HG02623 (cell line): ENCODE measurements around the gene MACROD1.

Experiments
- ATAC-seq: cut with Tn5 transposase; IDR thresholded peaks from one replicate; pipeline ENCODE4 v1.9.1; 2021; ENCODE audit warnings: moderate library complexity; ENCODE audit not compliant: unreplicated experiment

The MACROD1 gene

DNA sequence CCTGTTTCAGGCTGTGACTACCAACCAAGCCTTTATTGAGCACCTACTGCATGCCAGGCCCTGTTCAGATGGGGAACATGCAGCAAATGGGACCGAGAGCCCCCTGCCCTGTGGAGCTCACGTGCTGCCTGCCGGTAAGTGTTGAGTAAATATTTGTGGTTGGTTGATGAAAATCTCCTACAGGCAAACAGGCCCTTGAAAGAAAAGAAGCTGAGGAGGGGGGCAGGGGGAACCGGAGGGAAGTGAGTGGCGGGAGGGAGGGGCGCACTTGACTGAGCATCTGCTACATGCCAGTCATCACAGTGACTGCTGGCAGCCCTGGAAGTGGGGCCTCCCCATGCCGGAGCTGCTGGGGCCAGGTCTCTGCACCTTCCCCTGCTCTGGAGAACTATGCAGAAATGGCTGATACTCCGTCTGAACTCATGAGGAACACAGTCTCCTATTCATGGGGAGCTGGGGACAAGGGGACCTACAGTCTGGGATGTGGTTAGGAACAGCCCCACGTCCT lies 34.2 kb downstream of the MACROD1 start:
- ATAC-seq: no peak

GRCh38 chr11:64130618-64131017 lies 35.3 kb downstream of the MACROD1 start:
- no peak for ATAC-seq

DNA sequence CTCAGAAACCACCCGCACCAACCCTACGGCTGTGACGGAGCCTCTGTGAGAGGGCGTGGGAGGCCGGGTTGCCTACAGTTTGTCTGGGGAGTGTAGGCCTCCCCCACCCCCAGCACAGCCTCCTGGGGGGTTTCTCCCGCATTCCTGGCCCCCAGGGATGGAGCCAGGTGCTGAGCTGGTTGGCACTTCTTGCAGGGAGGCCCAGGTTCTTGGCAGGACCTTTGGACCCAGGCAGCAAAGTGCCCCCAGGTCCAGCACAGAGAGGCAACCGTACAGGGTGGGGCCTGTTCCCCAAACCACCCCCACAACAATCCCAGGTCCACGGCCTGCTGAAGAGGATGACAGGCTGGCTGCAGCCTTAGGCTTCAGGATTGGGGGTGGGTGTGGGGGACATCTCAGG lies 36.5 kb downstream of the MACROD1 start:
- no peak for ATAC-seq

GRCh38 chr11:64128255-64129006 lies 37.5 kb downstream of the MACROD1 start:
- ATAC-seq: no peak

GRCh38 chr11:64127267-64128072 lies 38.4 kb downstream of the MACROD1 start:
- ATAC-seq: no peak

DNA sequence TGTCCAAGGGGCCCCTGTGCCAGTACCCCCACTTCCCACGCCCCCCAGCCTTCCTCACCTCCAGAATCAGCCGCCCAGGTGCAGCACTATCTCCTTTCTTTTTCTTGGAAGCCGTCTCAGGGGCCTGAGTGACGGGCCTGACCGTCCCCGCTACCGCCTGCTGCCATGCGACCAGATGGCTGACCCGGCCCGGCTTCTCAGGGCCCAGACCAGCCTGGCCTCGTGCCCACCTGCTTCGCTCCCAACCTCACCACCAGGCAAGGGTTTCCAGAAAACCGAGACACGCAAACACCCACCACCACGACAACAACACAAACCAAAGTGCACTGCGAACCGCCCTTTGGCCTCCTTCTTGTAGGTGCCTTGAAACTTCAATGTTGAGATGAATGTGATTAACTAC lies 39.1 kb downstream of the MACROD1 start:
- no peak for ATAC-seq

DNA sequence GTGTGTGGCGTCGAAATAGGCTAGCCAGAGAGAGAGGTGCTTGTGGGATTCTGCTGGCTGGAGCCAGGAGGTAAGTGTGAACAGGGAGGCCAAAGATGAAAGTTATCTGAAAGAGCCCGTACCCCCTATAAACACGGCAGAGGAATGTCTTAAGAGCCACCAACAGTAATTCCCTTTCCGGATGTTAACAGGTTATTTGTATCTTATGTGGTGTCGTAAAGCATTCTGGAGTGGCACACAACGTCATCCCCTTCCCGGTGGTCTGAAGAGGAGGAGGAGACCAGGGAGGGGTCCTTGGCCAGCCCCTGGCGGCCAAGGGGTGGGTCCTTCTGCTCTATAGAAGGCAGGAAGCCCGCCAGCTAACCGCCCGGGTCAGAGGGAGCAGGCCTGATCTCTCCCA lies 39.5 kb downstream of the MACROD1 start:
- ATAC-seq: no peak

DNA sequence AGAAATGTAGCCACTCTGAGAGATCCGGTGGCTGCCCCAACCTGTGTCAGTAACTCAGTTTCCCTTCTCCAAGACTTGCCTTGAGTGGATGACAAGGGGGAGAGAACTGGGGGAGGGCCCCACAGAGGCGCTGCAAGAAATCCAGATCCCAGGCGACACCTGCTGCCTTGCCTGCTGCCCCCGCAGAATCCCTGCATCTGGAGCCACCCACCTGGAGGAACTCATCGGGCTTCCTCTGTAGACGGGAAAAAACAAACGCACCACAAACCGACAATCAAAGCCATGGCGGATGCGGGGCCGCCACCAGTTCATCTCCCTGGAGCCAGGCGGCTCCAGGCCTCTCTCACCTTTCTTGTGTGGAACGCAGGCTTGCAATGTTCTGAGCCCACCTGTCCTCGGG lies 40.2 kb downstream of the MACROD1 start:
- no peak for ATAC-seq

GRCh38 chr11:64124147-64124546 lies 41.8 kb downstream of the MACROD1 start:
- ATAC-seq: no peak

- ATAC-seq: no peak
Observed at GRCh38 chr11:64123679-64124078, 42.2 kb downstream of the MACROD1 start.

DNA sequence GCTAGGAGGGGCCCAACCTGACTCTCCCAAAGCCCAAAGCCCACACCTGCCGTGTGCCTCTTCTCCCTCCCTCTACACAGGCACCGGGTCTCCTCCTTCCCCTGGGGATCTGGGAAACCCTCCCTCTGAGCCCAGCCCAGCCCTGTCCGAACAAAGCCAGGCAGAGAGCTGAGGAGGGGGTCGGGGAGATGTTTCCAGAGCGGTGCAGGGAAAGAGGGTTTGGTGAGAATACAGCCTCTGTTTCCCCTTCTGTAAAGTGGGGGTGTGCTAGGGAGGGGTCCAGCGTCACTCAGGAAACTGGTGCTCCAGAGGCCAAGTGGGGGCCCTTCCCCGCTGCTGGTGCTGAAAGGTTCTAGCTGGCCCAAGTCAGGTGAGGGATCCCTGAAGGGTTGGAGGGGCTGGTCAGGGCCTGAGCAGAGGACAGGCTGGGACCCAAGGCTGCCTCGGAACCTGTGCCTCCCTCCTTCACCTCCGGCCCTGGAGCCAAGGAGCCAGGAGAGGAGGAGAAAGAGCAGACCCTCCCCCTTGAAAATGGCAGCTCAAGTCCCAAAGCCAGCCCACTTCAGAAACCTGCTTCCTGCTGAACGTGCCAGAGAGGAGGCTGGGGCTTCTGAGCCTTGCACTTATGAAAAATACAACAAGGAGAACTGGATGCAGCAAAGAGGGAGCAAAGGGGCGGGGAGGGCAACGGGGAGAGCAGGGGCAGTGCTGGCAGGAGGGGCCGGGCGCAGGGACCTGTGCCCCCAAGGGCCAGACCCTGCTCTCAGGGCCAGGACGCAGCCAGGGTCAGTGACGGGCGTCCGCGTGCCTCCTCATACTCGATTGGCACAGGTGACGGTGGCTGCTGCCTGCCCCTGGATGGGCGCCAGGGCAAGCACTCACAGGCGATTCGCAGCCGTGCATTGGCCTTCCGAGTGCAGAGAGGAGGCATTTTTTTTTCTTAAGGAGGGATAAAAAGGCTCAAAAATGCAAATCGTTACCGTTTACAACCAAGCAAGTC lies 43.2 kb downstream of the MACROD1 start:
- no peak for ATAC-seq

- no peak for ATAC-seq
Observed at GRCh38 chr11:64121663-64122410, 44.1 kb downstream of the MACROD1 start.

GRCh38 chr11:64120951-64121569 lies 44.9 kb downstream of the MACROD1 start:
- ATAC-seq: no peak

DNA sequence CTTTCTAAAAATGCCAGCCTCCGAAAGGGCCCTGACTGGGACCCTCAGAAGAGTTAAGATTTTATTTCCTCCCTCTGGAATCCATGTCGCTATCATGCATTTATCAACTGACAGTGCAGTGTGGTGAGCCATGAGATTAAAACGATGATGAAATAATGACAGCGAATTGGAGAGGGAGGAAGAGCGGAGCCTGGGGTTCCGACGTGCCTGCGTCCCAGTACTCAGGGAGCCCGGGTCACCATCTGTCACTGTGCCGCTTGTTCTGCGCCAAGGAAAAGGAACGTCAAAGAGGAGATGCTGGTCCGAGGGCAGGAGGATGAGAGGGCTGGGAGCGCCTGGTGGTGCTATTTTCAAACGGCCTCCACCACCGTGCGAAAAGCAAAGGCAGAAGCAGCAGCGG lies 46.2 kb downstream of the MACROD1 start:
- ATAC-seq: no peak

- ATAC-seq: no peak
Observed at GRCh38 chr11:64118876-64119665, 46.8 kb downstream of the MACROD1 start.

DNA sequence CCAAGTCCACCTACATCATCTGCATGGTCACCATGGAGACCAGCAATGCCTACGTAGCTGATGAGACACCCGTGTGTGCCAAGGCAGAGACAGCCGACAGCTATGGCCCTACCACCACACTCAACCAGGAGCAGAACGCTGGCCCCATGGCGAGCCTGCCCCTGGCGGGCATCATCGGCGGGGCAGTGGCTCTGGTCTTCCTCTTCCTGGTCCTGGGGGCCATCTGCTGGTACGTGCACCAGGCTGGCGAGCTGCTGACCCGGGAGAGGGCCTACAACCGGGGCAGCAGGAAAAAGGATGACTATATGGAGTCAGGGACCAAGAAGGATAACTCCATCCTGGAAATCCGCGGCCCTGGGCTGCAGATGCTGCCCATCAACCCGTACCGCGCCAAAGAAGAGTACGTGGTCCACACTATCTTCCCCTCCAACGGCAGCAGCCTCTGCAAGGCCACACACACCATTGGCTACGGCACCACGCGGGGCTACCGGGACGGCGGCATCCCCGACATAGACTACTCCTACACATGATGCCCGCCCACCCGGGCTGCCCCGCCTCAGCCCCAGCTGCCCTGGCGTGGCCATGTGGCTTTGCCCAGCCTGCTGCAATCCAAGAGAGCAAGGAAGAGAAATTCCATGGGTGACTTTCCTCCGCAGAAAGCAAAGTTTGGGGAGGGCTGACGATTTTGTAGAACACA lies 48.0 kb downstream of the MACROD1 start:
- no peak for ATAC-seq

DNA sequence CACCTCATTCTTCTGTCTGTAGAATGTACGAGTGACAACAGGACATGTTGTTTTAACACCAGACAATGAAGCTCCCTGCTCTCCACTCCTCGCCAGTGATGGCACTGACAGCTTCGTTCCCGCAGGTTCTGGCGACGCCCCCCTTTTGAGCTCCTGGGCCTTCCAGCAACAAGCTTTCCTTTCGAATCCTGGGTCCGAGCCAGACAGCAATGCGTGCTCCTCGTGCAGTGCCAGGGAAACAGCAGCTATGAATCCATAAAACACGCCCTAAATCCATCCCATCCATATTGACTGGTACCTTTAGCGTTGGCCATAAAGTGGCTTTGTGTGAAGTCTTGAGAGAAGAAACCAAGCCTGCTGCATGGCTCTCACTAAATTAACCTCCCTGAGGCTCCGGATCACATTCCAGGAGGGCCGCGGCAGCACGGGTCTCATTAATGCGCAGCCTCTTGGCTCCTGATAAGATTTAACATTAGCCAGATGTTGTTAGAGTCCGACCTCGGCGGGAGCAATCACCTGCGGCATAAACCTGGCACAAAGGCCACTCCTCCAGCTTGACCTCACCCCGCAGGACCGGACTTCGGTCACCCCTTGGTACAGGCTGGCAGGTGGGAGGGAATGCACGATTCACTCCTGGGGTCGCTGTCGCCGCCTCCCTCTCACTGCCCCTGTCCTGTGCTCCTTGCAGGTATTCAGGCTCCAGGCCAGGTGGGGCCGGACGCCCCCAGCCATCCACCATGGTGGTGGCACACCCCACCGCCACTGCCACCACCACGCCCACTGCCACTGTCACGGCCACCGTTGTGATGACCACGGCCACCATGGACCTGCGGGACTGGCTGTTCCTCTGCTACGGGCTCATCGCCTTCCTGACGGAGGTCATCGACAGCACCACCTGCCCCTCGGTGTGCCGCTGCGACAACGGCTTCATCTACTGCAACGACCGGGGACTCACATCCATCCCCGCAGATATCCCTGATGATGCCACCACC lies 50.1 kb downstream of the MACROD1 start:
- ATAC-seq: no peak
